SK-N-MC (cell line): ENCODE results near the gene CACNG1.

Source experiments
- EZH2 ChIP-seq: fragments of 200-600 bp; sonication (generic); IDR thresholded peaks from one replicate; pipeline ENCODE4 v1.6.1; 2017; ENCODE audit warnings: antibody characterized with exemption
- FOXP2 ChIP-seq: optimal IDR thresholded peaks from 2 replicates; pipeline ENCODE3; 2011; ENCODE audit warnings: mild to moderate bottlenecking, moderate library complexity; ENCODE audit not compliant: insufficient read depth; ENCODE audit errors: extremely low read length, control extremely low read depth
- POLR2AphosphoS5 ChIP-seq: IDR thresholded peaks from 2 replicates; pipeline ENCODE4 v1.6.1; 2012; ENCODE audit warnings: mild to moderate bottlenecking, low read depth, low read length, borderline replicate concordance

DNA sequence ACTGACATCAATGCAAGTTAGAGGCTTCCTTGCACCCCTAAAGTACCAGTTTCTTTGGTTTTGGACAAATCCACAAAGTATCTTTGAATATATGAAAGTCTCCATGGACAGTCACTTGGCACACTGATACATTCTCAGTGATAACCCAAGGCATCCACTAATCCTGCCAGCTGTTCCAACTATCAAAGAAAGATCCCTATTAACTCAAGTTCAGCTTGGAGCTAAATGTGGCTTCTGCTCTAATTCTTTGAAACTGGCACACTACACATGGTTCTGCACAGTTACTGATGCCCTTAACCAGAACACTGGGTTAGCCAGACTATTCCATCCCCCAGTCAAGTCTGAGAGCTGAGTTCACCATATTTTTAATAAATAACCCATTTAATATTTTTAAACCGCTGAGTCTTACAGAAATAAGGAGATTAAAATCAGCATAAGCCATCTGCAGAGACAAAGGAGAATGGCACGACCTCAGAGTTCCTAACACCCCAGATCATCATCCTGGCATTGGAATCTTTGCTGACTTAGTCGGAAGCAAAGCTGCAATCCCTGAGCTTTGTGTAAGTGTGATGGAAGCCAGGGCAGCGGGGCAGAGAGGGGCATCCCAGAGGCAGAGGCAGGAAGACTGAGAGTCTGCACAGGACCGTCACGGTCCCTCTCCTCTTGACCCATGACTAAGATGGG is 6.3 kb downstream of the CACNG1 start:
- no peak for TF ChIP-seq EZH2
- TF ChIP-seq FOXP2: no peak
- TF ChIP-seq POLR2AphosphoS5: no peak
